Measurements from ENCODE around the gene RET. TPM values are rescaled to one million over a fixed set of nuclear protein-coding genes. Genes with fewer than 3 reads are reported as not detected.

The RET gene
- total RNA-seq, 1 experiment from 2014 or later = 0.17 TPM

GRCh38 chr10:43166207-43166879, 89.5 kb downstream of the RET start:
- DNase-seq (ENCODE audit: low read depth) = no peak

- no peak for DNase-seq (ENCODE audit: low read depth)
Observed at GRCh38 chr10:43166880-43167497, 90.1 kb downstream of the RET start.

- no peak for DNase-seq (ENCODE audit: low read depth)
Observed at GRCh38 chr10:43167498-43167889, 90.6 kb downstream of the RET start.

- no peak for DNase-seq (ENCODE audit: low read depth)
Observed at GRCh38 chr10:43170491-43170890, 93.6 kb downstream of the RET start.

- no peak for DNase-seq (ENCODE audit: low read depth)
Observed at GRCh38 chr10:43172645-43173044, 95.8 kb downstream of the RET start.

GRCh38 chr10:43173120-43173519, 96.3 kb downstream of the RET start:
- no peak for DNase-seq (ENCODE audit: low read depth)

- DNase-seq (ENCODE audit: low read depth) = no peak
Observed at GRCh38 chr10:43174969-43175368, 98.1 kb downstream of the RET start.

GRCh38 chr10:43176271-43176670, 99.4 kb downstream of the RET start:
- DNase-seq (ENCODE audit: low read depth) = no peak

GRCh38 chr10:43177595-43177994, 100.7 kb downstream of the RET start:
- no peak for DNase-seq (ENCODE audit: low read depth)

Other genes with a start within 250 kb of the RET start
- 2.7 and 4.1 TPM in 2 replicates for gene CSGALNACT2, start 61.4 kb downstream of the RET start, total RNA-seq (2014; rRNA removed; shearing (Covaris generic))
- gene RASGEF1A, start 190.0 kb downstream of the RET start, total RNA-seq (2014; rRNA removed; shearing (Covaris generic)) = not detected in 2 replicates

Data from Daoy (cell line).